H54 (cell line): ENCODE measurements around the gene ATP1A2.
A peak's percentile ranks its signal among the peaks of the same experiment; 100 is the strongest.

Experiments used
- DNase-seq: peaks from one replicate; pipeline ENCODE4 v3.0.0; 2011; ENCODE audit warnings: low spot score, mixed read lengths; ENCODE audit not compliant: insufficient read length
- FAIRE-seq: peaks from 3 replicates; lab custom pipeline; 2011; peaks lifted over from hg19 to GRCh38; lab: Jason Lieb, UNC
- POLR2A ChIP-seq: IDR thresholded peaks from 2 replicates; pipeline ENCODE4 v1.6.1; 2011; ENCODE audit warnings: low read depth, mild to moderate bottlenecking, low read length

Gene ATP1A2

GRCh38 chr1:160167580-160167979 is 52.0 kb downstream of the ATP1A2 start:
- DNase-seq (peak; percentile 41), FAIRE-seq (no peak)
- TF ChIP-seq POLR2A = no peak

DNA sequence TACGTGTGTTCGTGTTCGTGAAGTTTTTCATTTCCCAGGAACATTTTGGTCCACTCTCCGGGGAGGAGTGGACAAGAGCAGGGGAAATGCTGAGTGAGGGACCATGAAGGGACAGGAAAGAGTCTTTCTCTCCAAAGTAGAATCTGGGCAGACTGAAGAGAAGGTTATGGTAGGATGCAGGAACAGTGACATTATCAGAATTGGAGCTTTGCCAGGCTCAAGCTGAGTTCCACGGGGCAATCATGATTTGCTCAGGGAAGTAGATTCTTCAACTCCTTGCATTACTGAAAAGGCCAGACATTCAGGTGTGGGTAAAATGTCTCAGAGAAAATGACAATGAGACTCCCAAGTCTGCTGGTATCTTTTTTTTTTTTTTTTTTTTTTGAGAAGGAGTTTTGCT is 52.5 kb downstream of the ATP1A2 start:
- no peak for FAIRE-seq
- TF ChIP-seq POLR2A = no peak

DNA sequence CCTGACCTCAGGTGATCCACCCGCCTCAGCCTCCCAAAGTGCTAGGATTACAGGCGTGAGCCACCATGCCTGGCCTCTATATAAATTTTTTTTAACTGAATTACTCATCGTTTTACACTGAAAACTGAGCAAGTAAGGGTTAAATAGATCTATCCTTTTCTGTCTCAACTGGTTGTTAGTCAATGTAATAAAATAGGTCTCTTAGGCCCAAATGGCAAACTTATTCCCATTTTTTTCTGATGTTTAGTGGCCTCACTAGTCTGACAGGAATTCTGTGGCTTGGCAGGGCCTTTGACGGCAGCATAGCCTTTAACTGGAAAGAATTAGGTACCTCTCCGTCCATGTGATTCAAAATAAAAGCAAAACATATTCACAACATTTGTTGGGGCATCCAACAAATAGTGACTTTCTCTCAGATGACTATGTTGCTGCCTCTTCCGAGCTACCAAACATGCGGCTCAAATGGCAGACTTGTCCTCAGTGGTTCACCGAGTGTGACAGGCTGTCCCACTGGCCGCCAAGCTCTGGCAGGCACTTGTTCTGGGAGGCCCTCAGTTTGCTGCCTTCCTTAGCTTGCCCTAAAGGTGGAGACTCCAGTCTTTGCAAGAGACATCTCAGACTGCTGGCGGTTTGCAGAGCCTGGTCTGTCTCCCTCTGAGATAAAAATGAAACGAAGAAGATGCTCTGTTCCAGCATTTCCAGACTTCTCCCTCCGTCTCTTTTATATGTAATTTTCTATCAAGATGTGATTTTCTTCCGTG is 53.2 kb downstream of the ATP1A2 start:
- TF ChIP-seq POLR2A = no peak
- no peak for FAIRE-seq
- no peak for DNase-seq

More for the DNA sequence above, 52.5 kb downstream of the ATP1A2 start:
- no peak for DNase-seq

DNA sequence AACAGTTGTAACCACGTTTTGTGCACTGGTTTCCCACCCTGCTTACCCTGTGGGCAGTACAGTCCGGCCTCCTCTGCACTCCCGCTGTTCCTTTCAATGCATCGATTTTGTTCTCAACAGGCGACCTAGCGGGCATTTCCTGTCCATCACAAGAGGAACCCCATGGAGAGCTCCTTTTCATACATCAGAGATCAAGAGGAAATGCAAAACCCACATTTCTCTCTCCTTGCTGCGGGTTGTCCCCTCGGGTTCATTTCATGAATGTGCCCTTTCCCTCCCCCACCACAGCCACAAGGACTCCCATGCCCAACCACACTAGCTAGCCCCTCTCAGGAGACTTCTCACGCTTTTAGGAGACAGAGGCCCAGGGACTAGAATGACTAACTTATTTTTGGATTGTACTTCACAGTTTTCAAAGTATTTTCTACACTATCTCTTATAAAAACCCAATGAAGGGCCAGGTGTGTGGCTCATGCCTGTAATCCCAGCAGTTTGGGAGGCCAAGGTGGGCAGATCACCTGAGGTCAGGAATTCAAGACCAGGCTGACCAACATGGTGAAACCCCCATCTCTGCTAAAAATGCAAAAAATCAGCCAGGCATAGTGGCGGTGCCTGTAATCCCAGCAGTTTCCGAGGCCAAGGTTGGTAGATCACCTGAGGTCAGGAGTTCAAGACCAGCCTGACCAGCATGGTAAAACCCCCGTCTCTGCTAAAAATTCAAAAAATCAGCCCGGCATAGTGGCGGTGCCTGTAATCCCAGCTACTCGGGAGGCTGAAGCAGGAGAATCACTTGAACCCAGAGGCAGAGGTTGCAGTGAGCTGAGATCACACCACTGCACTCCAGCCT is 54.2 kb downstream of the ATP1A2 start:
- no peak for DNase-seq
- no peak for TF ChIP-seq POLR2A
- no peak for FAIRE-seq

GRCh38 chr1:160171354-160171753 is 55.8 kb downstream of the ATP1A2 start:
- TF ChIP-seq POLR2A = no peak
- DNase-seq = peak; percentile 76
- no peak for FAIRE-seq

DNA sequence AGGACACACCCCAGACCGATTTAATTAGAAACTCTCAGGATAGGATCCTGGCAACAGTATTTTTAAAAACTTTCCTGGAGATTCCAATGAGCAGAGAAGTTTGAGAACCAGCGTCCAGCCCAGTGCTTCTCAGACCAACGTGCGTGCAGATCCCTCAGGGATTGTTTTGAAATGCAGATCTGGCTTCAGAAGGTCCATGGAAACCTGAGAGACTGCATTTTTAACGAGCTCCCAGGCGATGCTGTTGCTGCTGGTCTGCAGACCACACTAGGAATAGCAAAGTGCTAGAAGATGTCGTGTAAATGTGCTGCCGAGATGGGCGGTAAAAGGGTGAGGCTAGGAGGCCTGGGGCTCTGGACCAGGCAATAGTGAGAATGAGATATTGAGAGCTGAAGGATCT is 56.4 kb downstream of the ATP1A2 start:
- DNase-seq (no peak), FAIRE-seq (no peak)
- TF ChIP-seq POLR2A = no peak

GRCh38 chr1:160177231-160177630 is 61.7 kb downstream of the ATP1A2 start:
- no peak for TF ChIP-seq POLR2A
- DNase-seq (no peak), FAIRE-seq (no peak)

DNA sequence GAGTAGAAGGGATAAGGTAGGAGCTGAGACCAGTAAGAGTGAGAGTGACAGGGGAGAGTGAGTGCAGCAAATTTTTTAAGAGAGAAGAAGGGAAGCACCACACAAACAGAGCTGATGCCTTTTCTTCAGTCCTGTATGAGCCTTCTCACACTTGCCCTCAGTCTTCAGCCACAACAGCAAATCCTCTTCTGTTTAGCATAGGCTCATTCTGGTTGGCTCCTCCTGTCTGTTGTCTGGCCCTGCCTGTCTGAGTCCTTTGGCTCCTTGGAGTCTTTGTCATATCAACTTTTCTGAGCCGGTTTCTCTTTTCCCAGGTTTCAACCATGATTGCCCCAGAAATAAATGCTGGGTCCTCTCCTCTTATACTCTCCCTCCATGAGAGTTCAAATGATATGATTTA is 62.1 kb downstream of the ATP1A2 start:
- no peak for DNase-seq
- TF ChIP-seq POLR2A = no peak
- no peak for FAIRE-seq

DNA sequence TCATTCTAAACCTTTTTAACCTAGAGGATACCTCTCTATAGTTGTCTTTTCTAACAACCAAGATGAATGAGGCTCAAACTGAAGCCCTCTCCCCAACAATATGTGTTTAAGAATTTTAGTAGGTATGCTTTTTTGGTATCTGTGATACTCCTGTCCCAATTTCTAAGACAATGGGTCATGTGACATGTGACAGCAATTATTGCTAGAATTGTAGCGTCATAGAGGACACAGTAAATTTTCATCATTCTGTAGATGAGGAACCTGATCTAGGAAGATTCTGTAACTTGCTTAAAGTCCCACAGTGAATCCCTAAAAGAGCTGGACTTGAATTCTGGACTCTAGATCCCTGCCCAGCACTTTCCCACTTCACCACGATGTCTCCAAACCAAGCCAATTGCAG is 63.2 kb downstream of the ATP1A2 start:
- FAIRE-seq (no peak), DNase-seq (no peak)
- TF ChIP-seq POLR2A = no peak

GRCh38 chr1:160179336-160179735 is 63.8 kb downstream of the ATP1A2 start:
- TF ChIP-seq POLR2A = no peak
- DNase-seq (no peak), FAIRE-seq (no peak)

DNA sequence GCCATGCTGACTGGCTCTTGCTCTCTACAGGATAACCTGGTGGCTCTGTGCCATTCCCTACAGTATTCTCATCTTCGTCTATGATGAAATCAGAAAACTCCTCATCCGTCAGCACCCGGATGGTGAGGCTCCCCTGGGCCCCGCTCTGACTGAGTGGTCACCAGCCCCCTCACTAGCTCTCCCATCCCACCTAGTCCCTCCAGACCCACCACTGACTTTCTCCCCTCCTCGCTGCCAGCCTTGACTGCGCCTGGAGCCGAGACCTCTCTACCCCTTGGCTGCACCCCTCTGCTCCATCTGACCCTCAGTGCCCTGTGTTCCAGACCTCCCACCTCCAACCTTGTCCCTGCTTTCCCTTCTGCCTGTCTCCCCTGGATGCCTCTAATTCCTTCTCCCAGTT is 70.7 kb downstream of the ATP1A2 start:
- DNase-seq = no peak
- no peak for FAIRE-seq
- TF ChIP-seq POLR2A = no peak

DNA sequence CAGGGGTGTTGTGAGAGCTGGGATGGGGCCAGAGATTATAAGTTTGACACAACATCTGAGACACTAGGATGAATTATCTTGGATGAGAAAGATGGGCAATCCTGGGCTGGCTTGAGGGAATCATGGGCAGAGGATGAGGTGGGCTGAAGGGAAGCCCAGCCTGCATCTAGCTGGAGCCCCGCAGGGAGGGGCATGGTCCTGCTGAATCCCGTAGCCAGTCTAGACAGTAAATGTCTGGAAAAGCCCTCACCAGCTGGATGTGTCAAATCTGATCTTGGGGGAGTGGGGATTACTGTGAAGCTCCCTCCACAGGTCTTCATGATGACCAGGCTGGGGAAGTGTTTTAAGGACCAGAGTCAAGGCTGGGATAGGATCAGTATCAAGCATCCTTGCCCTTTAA is 71.2 kb downstream of the ATP1A2 start:
- no peak for FAIRE-seq
- no peak for DNase-seq
- TF ChIP-seq POLR2A = no peak

DNA sequence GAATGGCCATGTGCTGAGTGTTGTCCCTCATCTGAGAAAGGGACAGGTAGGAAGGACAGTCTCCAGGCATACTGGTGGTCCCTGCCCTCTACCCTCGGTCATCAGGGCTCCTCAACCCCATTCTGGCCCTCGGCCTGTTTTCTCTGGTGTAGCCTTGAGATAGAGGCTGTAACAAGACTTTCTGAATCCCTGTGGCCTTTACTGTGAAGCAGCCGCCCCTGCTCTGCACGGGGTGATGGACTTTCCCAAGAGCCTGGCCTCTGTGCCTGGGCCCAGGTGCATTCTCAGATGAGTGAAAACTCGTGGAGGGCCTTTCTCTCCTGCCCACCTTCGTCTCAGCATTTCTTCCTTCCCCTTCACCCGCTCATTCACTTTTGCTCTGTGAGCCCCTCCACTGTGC is 71.8 kb downstream of the ATP1A2 start:
- DNase-seq (no peak), FAIRE-seq (no peak)
- no peak for TF ChIP-seq POLR2A

DNA sequence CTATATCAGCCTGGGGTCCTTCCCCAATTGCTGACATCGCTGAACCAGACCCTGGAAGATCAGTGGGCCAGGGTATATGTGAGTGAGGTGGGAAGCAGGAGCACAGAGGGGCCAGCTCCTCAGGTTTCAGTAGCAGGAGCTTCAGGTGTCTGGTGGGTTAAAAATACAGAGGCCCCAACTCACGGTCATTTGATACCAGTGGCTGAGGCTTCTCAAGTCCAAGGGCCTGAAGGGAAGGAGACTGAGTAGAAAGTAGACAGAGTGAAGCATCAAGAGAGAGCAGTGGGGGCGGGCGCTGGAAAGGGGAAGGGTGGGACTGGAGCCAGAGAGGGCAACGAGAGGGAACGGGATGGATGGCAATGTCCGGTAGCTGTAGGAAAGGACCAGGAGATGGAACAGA is 72.8 kb downstream of the ATP1A2 start:
- FAIRE-seq (no peak), DNase-seq (no peak)
- TF ChIP-seq POLR2A = no peak
